SH-SY5Y (cell line): ENCODE measurements around the gene CCDC9B.

Experiments
- GATA2 ChIP-seq: IDR thresholded peaks from 2 replicates; pipeline ENCODE4 v1.6.1; 2011; ENCODE audit warnings: mild to moderate bottlenecking, low read depth, low read length
- GATA3 ChIP-seq: IDR thresholded peaks from 2 replicates; pipeline ENCODE4 v1.6.1; 2011; ENCODE audit warnings: low read depth, mild to moderate bottlenecking, low read length, moderate library complexity

DNA sequence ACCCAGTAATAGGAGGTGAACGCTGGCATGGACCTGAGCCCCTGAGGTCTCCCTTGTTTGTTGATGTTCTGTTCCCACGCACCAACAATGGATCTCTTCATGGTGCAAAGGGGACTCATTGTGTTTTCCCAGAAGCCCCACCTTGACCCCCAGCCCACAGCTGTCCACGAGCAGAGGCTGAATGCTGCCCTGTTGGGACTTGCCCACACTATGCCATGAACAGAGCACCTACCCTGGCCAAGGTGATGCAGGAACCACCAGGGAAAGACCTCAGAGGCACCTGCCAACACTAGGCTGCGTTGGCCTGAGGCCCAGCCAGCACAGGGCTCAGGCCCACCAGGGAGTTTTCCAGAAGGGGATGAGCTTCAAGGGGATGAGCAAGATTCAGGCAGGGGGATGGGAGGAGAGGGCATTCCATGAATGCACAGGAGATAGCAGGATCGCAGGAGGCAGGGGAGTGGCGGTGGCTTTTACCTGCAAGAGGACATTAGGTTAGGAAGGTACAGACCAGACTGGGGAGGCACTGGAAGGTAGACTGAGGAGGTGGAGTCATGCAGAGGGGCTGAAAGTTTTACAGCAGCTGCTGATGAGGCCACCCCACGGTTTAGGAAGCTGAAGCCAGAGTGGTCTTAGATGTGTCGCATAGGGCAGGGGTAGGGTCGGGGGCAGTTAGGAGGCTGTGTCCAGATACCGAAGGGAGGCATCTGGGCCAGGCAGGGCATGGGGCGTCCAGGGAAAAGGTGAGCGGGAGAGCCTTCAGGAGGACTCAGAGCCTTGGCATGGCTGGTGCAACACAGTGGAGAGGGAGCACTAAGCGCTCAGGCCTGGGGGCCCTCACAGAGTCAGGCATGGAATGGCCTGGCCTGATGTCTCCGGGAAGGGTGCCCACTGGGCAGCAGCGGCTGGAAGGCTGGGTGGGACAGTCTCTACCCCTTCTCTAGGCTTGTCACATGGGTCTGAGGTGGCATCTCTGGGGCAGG lies 6.1 kb upstream of the CCDC9B start:
- no peak for TF ChIP-seq GATA2
- TF ChIP-seq GATA3: no peak
